Tibial artery (tissue), 4 donors: ENCODE data around the gene DCANP1.

Source experiments
- DNase-seq, 2 donors: peaks; one replicate each; pipeline ENCODE4 v3.0.0-alpha.2; 2019
- H3K27ac ChIP-seq, 2 donors: fragments of 200-600 bp; sonication (generic) in 1 of 2; 1 replicate in 1 of 2; 2 replicates in 1 of 2; pipeline ENCODE4 v1.5.1; 2018 to 2019; ENCODE audit warnings: mild to moderate bottlenecking in 1 of 2
- H3K27me3 ChIP-seq, 2 donors: fragments of 200-600 bp; sonication (generic) in 1 of 2; one replicate each; pipeline versions ENCODE4 v1.5.1 to v1.6.0; 2016 to 2019
- H3K36me3 ChIP-seq, 3 donors: fragments of 200-600 bp; sonication (generic) in 2 of 3; one replicate each; pipeline ENCODE4 v1.5.1; 2016 to 2019; ENCODE audit warnings: mild to moderate bottlenecking in 2 of 3
- H3K4me1 ChIP-seq, 4 donors: fragments of 200-600 bp; sonication (generic) in 2 of 4; 1 replicate in 3 of 4; 2 replicates in 1 of 4; pipeline ENCODE4 v1.5.1; 2016 to 2019
- H3K4me3 ChIP-seq, 2 donors: fragments of 200-600 bp; sonication (generic) in 1 of 2; 1 replicate in 1 of 2; 2 replicates in 1 of 2; pipeline ENCODE4 v1.5.1; 2018 to 2019; ENCODE audit warnings: mild to moderate bottlenecking in 2 of 2
- H3K9me3 ChIP-seq, 3 donors: fragments of 200-600 bp; sonication (generic) in 1 of 3; one replicate each; pipeline ENCODE4 v1.5.1; 2016 to 2019
- CTCF ChIP-seq, 2 experiments: fragments of 200-600 bp in 1 of 2; fragments of 450-650 bp in 1 of 2; IDR thresholded peaks; one replicate each; pipeline ENCODE4 v1.5.1; 2017 to 2019; ENCODE audit warnings: antibody characterized with exemption in 2 of 2, mild to moderate bottlenecking in 1 of 2, moderate library complexity in 1 of 2
- intact Hi-C: fragments of 100-400 bp; cut with DNase I; formaldehyde crosslinking; loops from one replicate; pipeline ENCODE4 v1.15.0; 2023; ENCODE audit warnings: low total_unique reads

DCANP1 gene

GRCh38 chr5:135437796-135438560 lies 9.2 kb downstream of the DCANP1 start:
- no peak overlapping the region for H3K4me3 ChIP-seq
- TF ChIP-seq CTCF (IDR thresholded peaks at IDR 0.05) = no peak
- H3K27ac ChIP-seq = no peak overlapping the region
- no peak for DNase-seq
- intact Hi-C loops = no loop called here
- H3K27me3 ChIP-seq = peaks cover 0 to 24% of the 10 kb centered on the region in 2 donors
- no peaks in the 10 kb centered on the region for H3K9me3 ChIP-seq
- peaks cover 0 to 9% (median 2%) of the 10 kb centered on the region in 4 donors for H3K4me1 ChIP-seq
- H3K36me3 ChIP-seq = no peaks in the 10 kb centered on the region

- no peak for TF ChIP-seq CTCF (IDR thresholded peaks at IDR 0.05)
- Histone ChIP-seq H3K4me3 (no peak overlapping the region), H3K4me1 (peaks cover 0 to 9% (median 2%) of the 10 kb centered on the region in 4 donors), H3K36me3 (no peaks in the 10 kb centered on the region), H3K27ac (no peak overlapping the region), H3K27me3 (peaks cover 0 to 24% of the 10 kb centered on the region in 2 donors), H3K9me3 (no peaks in the 10 kb centered on the region)
- intact Hi-C loops = no loop called here
- no peak for DNase-seq
Observed at GRCh38 chr5:135437422-135437795, 9.7 kb downstream of the DCANP1 start.

- no peak for TF ChIP-seq CTCF (IDR thresholded peaks at IDR 0.05)
- intact Hi-C loops = no loop called here
- Histone ChIP-seq H3K4me3 (no peak overlapping the region), H3K27me3 (peaks cover 0 to 24% of the 10 kb centered on the region in 2 donors), H3K9me3 (no peaks in the 10 kb centered on the region), H3K27ac (no peak overlapping the region), H3K36me3 (no peaks in the 10 kb centered on the region), H3K4me1 (peaks cover 0 to 9% (median 2%) of the 10 kb centered on the region in 4 donors)
- DNase-seq = no peak
Observed at GRCh38 chr5:135436951-135437418, 10.2 kb downstream of the DCANP1 start.

GRCh38 chr5:135435467-135436330 lies 11.4 kb downstream of the DCANP1 start:
- Histone ChIP-seq H3K27ac (no peak overlapping the region), H3K4me3 (no peak overlapping the region), H3K27me3 (peaks cover 0 to 24% of the 10 kb centered on the region in 2 donors), H3K4me1 (peaks cover 0 to 9% (median 2%) of the 10 kb centered on the region in 4 donors), H3K9me3 (no peaks in the 10 kb centered on the region), H3K36me3 (no peaks in the 10 kb centered on the region)
- TF ChIP-seq CTCF (IDR thresholded peaks at IDR 0.05) = no peak
- intact Hi-C loops = no loop called here
- DNase-seq = no peak

- intact Hi-C loops = no loop called here
- no peak for DNase-seq
- H3K27ac ChIP-seq = no peak overlapping the region
- TF ChIP-seq CTCF (IDR thresholded peaks at IDR 0.05) = no peak
- H3K9me3 ChIP-seq = no peaks in the 10 kb centered on the region
- H3K36me3 ChIP-seq = no peaks in the 10 kb centered on the region
- peaks cover 0 to 10% (median 2%) of the 10 kb centered on the region in 4 donors for H3K4me1 ChIP-seq
- H3K27me3 ChIP-seq = peaks cover 0 to 24% of the 10 kb centered on the region in 2 donors
- no peak overlapping the region for H3K4me3 ChIP-seq
Observed at GRCh38 chr5:135434591-135435466, 12.3 kb downstream of the DCANP1 start.
